HG03565 (cell line): ENCODE data around the gene CBLL1.

ENCODE experiments used
- ATAC-seq: cut with Tn5 transposase; IDR thresholded peaks from one replicate; pipeline ENCODE4 v1.9.1; 2021; ENCODE audit warnings: mild to moderate bottlenecking, moderate library complexity; ENCODE audit not compliant: unreplicated experiment

The CBLL1 gene

GRCh38 chr7:107743567-107744344, at the start of gene CBLL1:
Gene CBLL1 (plus strand): TSS chr7:107744142. CDS start chr7:107744164, 22 bp downstream.
- ATAC-seq: peak; percentile 68

GRCh38 chr7:107694386-107694785, 49.6 kb upstream of the CBLL1 start:
- ATAC-seq: no peak

- no peak for ATAC-seq
Measured at GRCh38 chr7:107696330-107696946, 47.5 kb upstream of the CBLL1 start.

GRCh38 chr7:107697321-107698049, 46.5 kb upstream of the CBLL1 start:
- no peak for ATAC-seq

- ATAC-seq: no peak
Measured at GRCh38 chr7:107700570-107700969, 43.4 kb upstream of the CBLL1 start.

GRCh38 chr7:107701191-107701590, 42.8 kb upstream of the CBLL1 start:
- ATAC-seq: no peak

GRCh38 chr7:107703219-107703618, 40.7 kb upstream of the CBLL1 start:
- no peak for ATAC-seq

- no peak for ATAC-seq
Measured at GRCh38 chr7:107703872-107704271, 40.1 kb upstream of the CBLL1 start.

- ATAC-seq: no peak
Measured at GRCh38 chr7:107708956-107709355, 35.0 kb upstream of the CBLL1 start.

GRCh38 chr7:107711301-107711700, 32.6 kb upstream of the CBLL1 start:
- no peak for ATAC-seq

- ATAC-seq: no peak
Measured at GRCh38 chr7:107712025-107712424, 31.9 kb upstream of the CBLL1 start.

- no peak for ATAC-seq
Measured at GRCh38 chr7:107712896-107713295, 31.0 kb upstream of the CBLL1 start.

GRCh38 chr7:107715531-107715930, 28.4 kb upstream of the CBLL1 start:
- no peak for ATAC-seq

- no peak for ATAC-seq
Measured at GRCh38 chr7:107718456-107719193, 25.3 kb upstream of the CBLL1 start.

GRCh38 chr7:107721286-107721685, 22.7 kb upstream of the CBLL1 start:
- ATAC-seq: no peak

- ATAC-seq: no peak
Measured at GRCh38 chr7:107723255-107723654, 20.7 kb upstream of the CBLL1 start.

- no peak for ATAC-seq
Measured at GRCh38 chr7:107725138-107725740, 18.7 kb upstream of the CBLL1 start.

- ATAC-seq: no peak
Measured at GRCh38 chr7:107726356-107727130, 17.4 kb upstream of the CBLL1 start.

- no peak for ATAC-seq
Measured at GRCh38 chr7:107728276-107728675, 15.7 kb upstream of the CBLL1 start.
